ENCODE results near the gene CCDC146.
"Not testable (repeated sequence)": the region's sequence is repeated elsewhere in the genome, so short reads cannot be mapped to it uniquely, and the experiment has no call there.

GRCh38 chr7:77101187-77101586 is 21.2 kb upstream of the CCDC146 start:
- not testable (repeated sequence) for TF ChIP-seq TP53 (CRISPR knock-in tag; IDR thresholded peaks at IDR 0.05); TCF7 (CRISPR knock-in tag; IDR thresholded peaks at IDR 0.05; ENCODE audit: low read depth)

All from WTC11 (cell line).